Muscle of leg (tissue), 11 donors: Measurements from ENCODE around the gene SLC10A3. TPM values are rescaled to one million over a fixed set of nuclear protein-coding genes. Genes with fewer than 3 reads are reported as not detected.
A peak's percentile ranks its signal among the peaks of the same experiment; 100 is the strongest.

ENCODE experiments used
- DNase-seq: peaks from one replicate; pipeline ENCODE4 v3.0.0; 2013
- H3K27ac ChIP-seq: one replicate; pipeline ENCODE4 v1.5.1; 2013; ENCODE audit warnings: mild to moderate bottlenecking, low read length, control low read depth
- H3K27me3 ChIP-seq: one replicate; pipeline ENCODE4 v1.6.1; 2013; ENCODE audit warnings: low read length; ENCODE audit not compliant: control insufficient read depth, insufficient read depth
- H3K36me3 ChIP-seq: one replicate; pipeline ENCODE4 v1.6.1; 2013; ENCODE audit warnings: low read length; ENCODE audit not compliant: control insufficient read depth, insufficient read depth
- H3K4me1 ChIP-seq: one replicate; pipeline ENCODE4 v1.6.1; 2013; ENCODE audit warnings: low read length; ENCODE audit not compliant: control insufficient read depth, insufficient read depth
- H3K4me3 ChIP-seq: one replicate; pipeline ENCODE4 v1.5.1; 2013; ENCODE audit warnings: low read length, control low read depth
- H3K9me3 ChIP-seq: replicated peaks from 2 replicates; pipeline ENCODE4 v1.6.1; 2013; ENCODE audit warnings: low read depth, low read length; ENCODE audit not compliant: control insufficient read depth
- WGBS: methylation state at CpG from one replicate; pipeline ENCODE4 v1.1.5; 2013; ENCODE audit warnings: missing lambda C conversion rate; ENCODE audit not compliant: insufficient coverage; 5-methylcytosine and 5-hydroxymethylcytosine counted together
- polyA plus RNA-seq, 8 donors: library from polyadenylated mRNA; unstranded; fragments of 120-200 nt; gene quantifications; one replicate each; pipeline versions ENCODE4 v1.2.1 to v1.2.3, GENCODE V29; 2013; ENCODE audit warnings: inconsistent platforms in 1 of 8, low replicate concordance in 1 of 8; ENCODE audit not compliant: insufficient read length in 8 of 8, insufficient read depth in 1 of 8
- total RNA-seq: library from RNA; stranded (reverse); fragments of 120-200 nt; gene quantifications from one replicate; pipeline ENCODE4 v1.2.4, GENCODE V29; 2013

Gene SLC10A3
- total and polyA plus RNA-seq, 9 donors = 7.8 to 17.9 (median 13.0) TPM

GRCh38 chrX:154485150-154486051 is 5.0 kb downstream of the SLC10A3 start:
- 58% methylated on average over 29 of the region's 35 CpGs for WGBS

GRCh38 chrX:154484255-154485149 is 5.9 kb downstream of the SLC10A3 start:
- Histone ChIP-seq H3K4me1 (peaks cover 18% of the 10 kb centered on the region), H3K9me3 (no peaks in the 10 kb centered on the region), H3K27me3 (no peaks in the 10 kb centered on the region), H3K27ac (no peak overlapping the region), H3K4me3 (no peak overlapping the region), H3K36me3 (peaks cover 15% of the 10 kb centered on the region)
- DNase-seq = no peak
- WGBS = 83% methylated on average over 14 of the region's 16 CpGs

More at GRCh38 chrX:154485150-154486051, 5.0 kb downstream of the SLC10A3 start:
- Histone ChIP-seq H3K4me3 (peak overlapping the region; percentile 50), H3K27ac (no peak overlapping the region), H3K4me1 (peaks cover 23% of the 10 kb centered on the region), H3K27me3 (no peaks in the 10 kb centered on the region), H3K9me3 (no peaks in the 10 kb centered on the region), H3K36me3 (peaks cover 15% of the 10 kb centered on the region)
- no peak for DNase-seq

GRCh38 chrX:154483325-154483724 is 7.1 kb downstream of the SLC10A3 start:
- H3K9me3 ChIP-seq = no peaks in the 10 kb centered on the region
- peaks cover 20% of the 10 kb centered on the region for H3K4me1 ChIP-seq
- WGBS = 68% methylated on average over 5 of the region's 7 CpGs
- DNase-seq = no peak
- no peak overlapping the region for H3K4me3 ChIP-seq
- no peak overlapping the region for H3K27ac ChIP-seq
- H3K36me3 ChIP-seq = peaks cover 15% of the 10 kb centered on the region
- H3K27me3 ChIP-seq = no peaks in the 10 kb centered on the region

- peaks cover 26% of the 10 kb centered on the region for H3K4me1 ChIP-seq
- no peak overlapping the region for H3K27ac ChIP-seq
- no peaks in the 10 kb centered on the region for H3K27me3 ChIP-seq
- no peak for DNase-seq
- 75% methylated on average over 7 of the region's 7 CpGs for WGBS
- H3K36me3 ChIP-seq = peaks cover 15% of the 10 kb centered on the region
- H3K9me3 ChIP-seq = no peaks in the 10 kb centered on the region
- H3K4me3 ChIP-seq = no peak overlapping the region
Observed at GRCh38 chrX:154482786-154483185, 7.6 kb downstream of the SLC10A3 start.

GRCh38 chrX:154481911-154482601 is 8.4 kb downstream of the SLC10A3 start:
- DNase-seq = no peak

GRCh38 chrX:154481195-154481594 is 9.2 kb downstream of the SLC10A3 start:
- Histone ChIP-seq H3K36me3 (peaks cover 11% of the 10 kb centered on the region), H3K27me3 (no peaks in the 10 kb centered on the region), H3K4me3 (no peak overlapping the region), H3K9me3 (no peaks in the 10 kb centered on the region), H3K4me1 (peaks cover 22% of the 10 kb centered on the region), H3K27ac (no peak overlapping the region)
- DNase-seq = no peak
- WGBS = 88% methylated on average over 1 of the region's 5 CpGs

More at GRCh38 chrX:154481911-154482601, 8.4 kb downstream of the SLC10A3 start:
- no peak overlapping the region for H3K27ac ChIP-seq
- no peak overlapping the region for H3K4me3 ChIP-seq
- H3K36me3 ChIP-seq = peaks cover 11% of the 10 kb centered on the region
- no peaks in the 10 kb centered on the region for H3K27me3 ChIP-seq
- 69% methylated on average over 12 of the region's 14 CpGs for WGBS
- H3K4me1 ChIP-seq = peaks cover 26% of the 10 kb centered on the region
- H3K9me3 ChIP-seq = no peaks in the 10 kb centered on the region

GRCh38 chrX:154478728-154479622 is 11.5 kb downstream of the SLC10A3 start, which contains the start of gene LAGE3:
LAGE3 (minus strand) TSS chrX:154479281; CDS start chrX:154478915, 366 bp downstream.
- H3K36me3 ChIP-seq = peaks cover under 1% of the 10 kb centered on the region
- H3K4me1 ChIP-seq = peaks cover 13% of the 10 kb centered on the region
- H3K27me3 ChIP-seq = no peaks in the 10 kb centered on the region
- no peaks in the 10 kb centered on the region for H3K9me3 ChIP-seq
- WGBS = 36% methylated on average over 80 of the region's 85 CpGs
- peak; percentile 93 for DNase-seq
- H3K27ac ChIP-seq = peak within 1 kb of the TSS; percentile 86
- H3K4me3 ChIP-seq = peak within 1 kb of the TSS; percentile 43

DNA sequence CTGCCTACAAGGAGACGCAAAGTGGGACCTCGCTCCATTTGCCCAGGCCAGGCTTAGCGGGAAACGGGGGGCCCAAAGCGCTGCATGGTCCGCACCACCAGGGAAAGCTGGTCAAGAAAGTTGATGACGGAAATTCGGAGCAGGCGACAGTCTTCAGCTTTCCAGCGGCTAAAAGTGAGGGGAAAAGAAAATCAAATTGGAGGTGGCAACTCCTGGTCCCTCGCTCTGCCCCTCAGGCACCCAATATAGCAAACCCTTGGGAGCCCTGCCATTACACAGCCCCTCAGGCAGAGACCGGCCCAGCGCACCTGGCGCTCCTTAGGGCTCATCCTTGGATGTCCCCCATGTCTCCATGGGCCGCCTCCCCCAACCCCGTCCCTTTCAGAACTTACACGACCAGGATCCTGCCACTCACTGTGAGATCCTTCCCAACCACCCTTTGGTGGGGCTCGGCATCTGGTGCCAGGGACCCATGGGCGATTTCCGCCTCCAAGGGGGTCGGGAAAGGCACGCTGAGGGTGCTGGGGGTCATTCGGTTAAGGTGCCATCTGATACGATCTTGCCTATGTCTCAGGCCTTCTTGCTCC is 12.4 kb downstream of the SLC10A3 start:
- 67% methylated on average over 21 of the region's 24 CpGs for WGBS
- no peak for DNase-seq
- Histone ChIP-seq H3K9me3 (no peaks in the 10 kb centered on the region), H3K4me3 (peak overlapping the region; percentile 43), H3K36me3 (no peaks in the 10 kb centered on the region), H3K27me3 (no peaks in the 10 kb centered on the region), H3K27ac (peak overlapping the region; percentile 29), H3K4me1 (peaks cover 13% of the 10 kb centered on the region)

DNA sequence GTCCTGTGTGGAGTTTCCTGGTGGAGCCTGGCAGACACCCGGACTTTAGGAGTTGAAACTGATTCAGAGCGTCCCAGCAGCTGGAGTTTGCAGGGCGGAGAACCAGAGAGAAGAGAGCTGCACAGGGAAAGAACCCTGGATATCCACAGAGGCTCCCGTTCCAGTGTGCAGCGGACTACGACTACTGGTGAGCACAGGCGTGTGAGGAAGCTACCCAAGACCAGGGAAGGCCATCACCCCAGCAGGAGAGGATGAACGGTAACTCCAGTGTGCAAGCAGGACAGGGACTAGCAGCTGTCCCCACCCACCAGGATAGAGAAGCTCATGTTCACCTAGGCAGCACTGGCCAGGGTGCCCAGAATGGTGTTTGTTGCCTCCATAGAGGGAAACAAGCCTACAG is 13.6 kb downstream of the SLC10A3 start:
- Histone ChIP-seq H3K9me3 (no peaks in the 10 kb centered on the region), H3K36me3 (no peaks in the 10 kb centered on the region)
- WGBS = 76% methylated on average over 8 of the region's 8 CpGs

More for the DNA sequence above, 13.6 kb downstream of the SLC10A3 start:
- Histone ChIP-seq H3K27ac (no peak overlapping the region), H3K4me3 (no peak overlapping the region), H3K27me3 (no peaks in the 10 kb centered on the region), H3K4me1 (peaks cover 13% of the 10 kb centered on the region)
- DNase-seq = no peak
